ENCODE data around the gene SYCE3.
"Not testable (repeated sequence)": the region's sequence is repeated elsewhere in the genome, so short reads cannot be mapped to it uniquely, and the experiment has no call there.

SYCE3 gene

DNA sequence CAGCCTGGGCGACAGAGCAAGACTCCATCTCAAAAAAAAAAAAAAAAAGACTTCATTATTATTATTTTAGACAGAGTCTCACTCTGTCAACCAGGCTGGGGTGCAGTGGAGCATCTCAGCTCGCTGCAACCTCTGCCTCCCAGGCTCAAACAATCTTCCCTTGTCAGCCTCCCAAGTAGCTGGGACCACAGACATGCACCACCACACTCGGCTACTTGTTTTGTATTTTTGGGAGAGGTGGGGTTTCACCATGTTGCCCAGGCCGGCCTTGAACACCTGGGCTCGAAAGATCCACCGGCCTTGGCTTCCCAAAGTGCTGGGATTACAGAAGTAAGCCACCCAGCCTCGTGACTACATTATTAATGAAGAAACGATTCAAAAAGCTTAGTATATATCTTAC is 27.6 kb downstream of the SYCE3 start:
- no peak overlapping the region for H3K4me3 Mint-ChIP-seq
- TF ChIP-seq, protein P1, sequence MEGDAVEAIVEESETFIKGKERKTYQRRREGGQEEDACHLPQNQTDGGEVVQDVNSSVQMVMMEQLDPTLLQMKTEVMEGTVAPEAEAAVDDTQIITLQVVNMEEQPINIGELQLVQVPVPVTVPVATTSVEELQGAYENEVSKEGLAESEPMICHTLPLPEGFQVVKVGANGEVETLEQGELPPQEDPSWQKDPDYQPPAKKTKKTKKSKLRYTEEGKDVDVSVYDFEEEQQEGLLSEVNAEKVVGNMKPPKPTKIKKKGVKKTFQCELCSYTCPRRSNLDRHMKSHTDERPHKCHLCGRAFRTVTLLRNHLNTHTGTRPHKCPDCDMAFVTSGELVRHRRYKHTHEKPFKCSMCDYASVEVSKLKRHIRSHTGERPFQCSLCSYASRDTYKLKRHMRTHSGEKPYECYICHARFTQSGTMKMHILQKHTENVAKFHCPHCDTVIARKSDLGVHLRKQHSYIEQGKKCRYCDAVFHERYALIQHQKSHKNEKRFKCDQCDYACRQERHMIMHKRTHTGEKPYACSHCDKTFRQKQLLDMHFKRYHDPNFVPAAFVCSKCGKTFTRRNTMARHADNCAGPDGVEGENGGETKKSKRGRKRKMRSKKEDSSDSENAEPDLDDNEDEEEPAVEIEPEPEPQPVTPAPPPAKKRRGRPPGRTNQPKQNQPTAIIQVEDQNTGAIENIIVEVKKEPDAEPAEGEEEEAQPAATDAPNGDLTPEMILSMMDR (IDR thresholded peaks at IDR 0.05; ENCODE audit: unreplicated experiment in 3 of 3): no peak
- H3K27ac Mint-ChIP-seq: no peak overlapping the region
- H3K9me3 Mint-ChIP-seq: no peaks in the 10 kb centered on the region
- H3K4me1 Mint-ChIP-seq: peaks cover 23% of the 10 kb centered on the region
- peaks cover 51% of the 10 kb centered on the region for H3K27me3 Mint-ChIP-seq (ENCODE audit: low read depth)
- no peaks in the 10 kb centered on the region for H3K36me3 Mint-ChIP-seq (ENCODE audit: low read depth)

DNA sequence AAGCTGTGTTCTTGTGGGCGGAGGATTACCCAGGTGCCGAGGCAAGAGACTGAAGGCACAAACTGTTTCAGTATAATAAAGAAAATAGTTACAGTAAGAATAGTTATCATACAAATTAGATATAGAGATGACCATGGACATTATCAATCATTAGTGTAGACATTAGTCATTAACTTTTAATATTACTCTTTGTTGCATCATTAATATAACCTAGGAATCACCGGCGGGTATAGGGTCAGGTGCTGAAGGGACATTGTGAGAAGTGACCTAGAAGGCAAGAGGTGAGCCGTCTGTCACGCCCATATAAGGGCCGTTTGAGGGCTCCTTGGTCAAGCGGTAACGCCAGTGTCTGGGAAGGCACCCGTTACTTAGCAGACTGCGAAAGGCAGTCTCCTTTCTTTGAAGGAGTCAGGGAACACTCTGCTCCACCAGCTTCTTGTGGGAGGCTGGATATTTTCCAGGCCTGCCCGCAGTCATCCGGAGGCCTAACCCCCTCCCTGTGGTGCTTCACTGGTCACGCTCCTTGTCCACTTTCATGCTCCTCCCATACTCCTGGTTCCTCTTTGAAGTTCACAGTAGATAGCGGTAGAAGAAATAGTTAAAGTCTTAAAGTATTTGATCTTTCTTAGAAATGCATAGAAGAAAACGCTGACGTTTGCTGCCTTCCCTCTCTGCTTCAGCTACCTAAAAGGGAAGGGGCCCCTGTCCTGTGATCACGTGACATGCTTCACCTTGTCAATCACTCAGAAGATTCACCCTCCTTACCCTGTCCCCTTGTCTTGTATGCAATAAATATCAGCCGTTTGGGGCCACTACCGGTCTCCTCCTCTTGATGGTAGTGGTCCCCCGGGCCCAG is 28.6 kb downstream of the SYCE3 start:
- H3K27me3 Mint-ChIP-seq (ENCODE audit: low read depth): peaks cover 51% of the 10 kb centered on the region
- not testable (repeated sequence) for H3K9me3 Mint-ChIP-seq; H3K36me3 Mint-ChIP-seq (ENCODE audit: low read depth)
- peak overlapping the region; percentile 21 to 63 (median 63) for H3K27ac Mint-ChIP-seq
- H3K4me3 Mint-ChIP-seq: peak overlapping the region; percentile 9 to 25 (median 10)
- peaks cover 23% of the 10 kb centered on the region for H3K4me1 Mint-ChIP-seq

DNA sequence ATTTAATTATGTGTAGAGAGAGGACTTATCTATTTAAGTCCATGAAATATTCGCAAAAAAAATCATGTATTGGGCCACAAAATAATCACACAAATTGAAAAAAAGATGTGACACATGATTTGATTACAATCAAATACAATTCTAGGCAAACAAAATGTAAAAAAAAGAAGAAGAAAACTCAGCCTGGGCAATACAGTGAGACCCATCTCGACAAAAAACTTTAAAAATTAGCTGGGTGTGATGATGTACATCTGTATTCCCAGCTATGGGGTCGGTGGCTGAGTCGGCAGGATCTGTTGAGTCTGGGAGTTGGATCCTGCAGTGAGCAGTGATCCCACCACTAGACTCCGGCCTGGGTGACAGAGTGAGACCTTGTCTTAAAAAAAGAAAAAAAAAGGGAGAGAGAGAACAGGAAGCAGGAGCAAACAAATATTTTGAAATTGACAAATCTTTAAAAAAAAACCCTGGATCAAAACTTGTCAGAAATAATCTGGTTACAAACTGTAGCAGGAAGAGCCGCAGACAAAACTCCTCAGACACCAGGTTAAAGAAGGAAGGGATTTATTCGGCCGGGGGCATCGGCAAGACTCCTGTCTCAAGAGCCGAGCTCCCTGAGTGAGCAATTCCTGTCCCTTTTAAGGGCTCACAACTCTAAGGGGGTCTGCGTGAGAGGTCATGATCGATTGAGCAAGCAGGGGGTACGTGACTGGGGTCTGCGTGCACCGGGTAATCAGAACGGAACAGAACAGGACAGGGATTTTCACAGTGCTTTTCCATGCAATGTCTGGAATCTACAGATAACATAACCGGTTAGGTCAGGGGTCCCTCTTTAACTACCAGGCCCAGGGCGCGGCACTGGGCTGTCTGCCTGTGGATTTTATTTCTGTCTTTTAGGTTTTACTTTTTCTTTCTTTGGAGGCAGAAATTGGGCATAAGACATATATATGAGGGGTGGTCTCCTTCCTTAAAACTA is 29.6 kb downstream of the SYCE3 start:
- TF ChIP-seq, protein P1 (IDR thresholded peaks at IDR 0.05; ENCODE audit: unreplicated experiment in 3 of 3): no peak
- H3K4me3 Mint-ChIP-seq: peak overlapping the region; percentile 61 to 73 (median 65)

DNA sequence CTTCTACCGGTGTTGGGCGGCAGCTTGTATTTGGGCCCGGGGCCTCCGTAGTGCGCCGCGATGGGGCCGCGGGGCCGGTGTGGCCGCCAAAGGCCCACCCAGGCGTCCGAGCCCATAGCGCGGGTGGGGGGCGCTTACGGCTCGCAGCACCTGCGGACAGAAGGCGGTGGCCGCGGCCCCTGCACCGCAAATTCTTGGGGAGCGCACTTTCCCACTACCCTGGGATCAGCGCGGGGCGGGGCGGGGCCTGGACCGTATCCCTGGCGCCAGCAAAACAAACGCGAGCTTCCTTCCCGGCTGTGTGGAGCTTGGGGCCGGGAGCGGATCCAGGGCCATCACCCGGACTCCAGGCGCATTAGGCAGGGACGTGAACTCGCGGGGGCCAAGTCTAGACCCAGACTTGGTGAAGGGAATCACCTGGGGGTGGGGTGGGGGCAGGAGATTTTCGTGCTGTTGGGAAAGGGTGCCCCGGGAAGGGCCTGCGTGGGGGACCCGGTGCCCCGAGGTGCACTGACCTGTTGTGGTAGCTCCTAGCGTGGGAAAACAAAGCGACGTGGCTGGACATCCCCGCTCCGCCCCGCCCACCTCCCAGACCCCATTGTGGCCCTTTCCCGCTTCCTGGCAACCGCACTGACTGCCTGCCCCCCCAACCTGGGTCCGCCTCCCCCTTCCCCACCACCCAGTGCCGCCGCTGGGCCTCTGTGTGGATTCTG is 30.6 kb downstream of the SYCE3 start:
- H3K9me3 Mint-ChIP-seq: no peaks in the 10 kb centered on the region
- peaks cover 66% of the 10 kb centered on the region for H3K27me3 Mint-ChIP-seq (ENCODE audit: low read depth)
- TF ChIP-seq, protein P1 (IDR thresholded peaks at IDR 0.05; ENCODE audit: unreplicated experiment in 3 of 3): no peak
- H3K27ac Mint-ChIP-seq: no peak overlapping the region
- H3K4me3 Mint-ChIP-seq: peak overlapping the region; percentile 61 to 73 (median 65)
- H3K36me3 Mint-ChIP-seq (ENCODE audit: low read depth): no peaks in the 10 kb centered on the region
- peaks cover 23% of the 10 kb centered on the region for H3K4me1 Mint-ChIP-seq

More for the DNA sequence above, 29.6 kb downstream of the SYCE3 start:
- Mint-ChIP-seq H3K36me3 (ENCODE audit: low read depth) (no peaks in the 10 kb centered on the region), H3K9me3 (no peaks in the 10 kb centered on the region), H3K4me1 (peaks cover 23% of the 10 kb centered on the region), H3K27ac (peak overlapping the region; percentile 21 to 63 (median 57)), H3K27me3 (ENCODE audit: low read depth) (peaks cover 61% of the 10 kb centered on the region)

DNA sequence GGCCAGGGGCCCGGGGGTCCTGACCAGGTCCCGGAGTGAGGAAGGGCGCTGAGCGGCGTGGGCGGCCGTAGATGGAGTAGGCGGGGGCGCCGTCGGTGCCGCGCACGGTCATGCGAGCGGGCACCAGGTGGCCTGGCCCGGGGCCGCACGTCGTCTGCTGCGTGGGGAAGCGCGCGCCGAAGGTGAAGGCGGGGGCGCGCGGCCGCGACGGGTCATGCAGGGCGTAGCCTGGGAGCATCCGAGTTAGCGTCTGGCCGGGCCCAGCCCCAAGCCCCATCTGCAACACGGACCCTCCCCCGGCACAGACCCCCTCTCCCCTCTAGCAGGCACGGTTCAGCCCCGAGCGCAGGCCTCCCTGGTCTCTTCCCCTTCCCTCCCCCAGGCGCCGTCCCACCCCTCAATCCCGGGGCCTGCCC is 31.2 kb downstream of the SYCE3 start:
- peaks cover 66% of the 10 kb centered on the region for H3K27me3 Mint-ChIP-seq (ENCODE audit: low read depth)
- H3K27ac Mint-ChIP-seq: no peak overlapping the region
- H3K36me3 Mint-ChIP-seq (ENCODE audit: low read depth): no peaks in the 10 kb centered on the region
- TF ChIP-seq, protein P1 (IDR thresholded peaks at IDR 0.05; ENCODE audit: unreplicated experiment in 3 of 3): no peak
- H3K4me3 Mint-ChIP-seq: peak overlapping the region in 2 of 3 experiments; percentile 65 to 71
- no peaks in the 10 kb centered on the region for H3K9me3 Mint-ChIP-seq
- H3K4me1 Mint-ChIP-seq: peaks cover 23% of the 10 kb centered on the region

All from nephron (organoid).